Stomach (tissue), 9 donors: ENCODE results near the gene CYB561D1. TPM values are rescaled to one million over a fixed set of nuclear protein-coding genes. Genes with fewer than 3 reads are reported as not detected.
A peak's percentile ranks its signal among the peaks of the same experiment; 100 is the strongest.

Experiments
- DNase-seq, 2 donors: peaks; one replicate each; pipeline versions ENCODE4 v3.0.0 to v3.0.0-alpha.2; 2013 to 2019
- H3K27ac ChIP-seq, 5 donors: fragments of 200-600 bp in 4 of 5; sonication (generic) in 4 of 5; one replicate each; pipeline ENCODE4 v1.5.1; 2013 to 2019; ENCODE audit warnings: mild to moderate bottlenecking in 1 of 5, moderate library complexity in 1 of 5
- H3K27me3 ChIP-seq, 3 donors: fragments of 200-600 bp; sonication (generic); one replicate each; pipeline ENCODE4 v1.5.1; 2017 to 2019; ENCODE audit warnings: mixed run types in 1 of 3
- H3K36me3 ChIP-seq, 4 donors: fragments of 200-600 bp; sonication (generic); 1 replicate in 3 of 4; 2 replicates in 1 of 4; pipeline ENCODE4 v1.5.1; 2016 to 2019
- H3K4me1 ChIP-seq, 4 donors: fragments of 200-600 bp; sonication (generic); one replicate each; pipeline ENCODE4 v1.5.1; 2016 to 2019
- H3K4me3 ChIP-seq, 4 donors: fragments of 200-600 bp; sonication (generic) in 3 of 4; one replicate each; pipeline ENCODE4 v1.5.1; 2016 to 2019; ENCODE audit warnings: mild to moderate bottlenecking in 1 of 4
- H3K9me3 ChIP-seq, 4 donors: fragments of 200-600 bp; sonication (generic); one replicate each; pipeline ENCODE4 v1.5.1; 2016 to 2019
- EP300 ChIP-seq: sonication (generic); formaldehyde crosslinking; IDR thresholded peaks from one replicate; pipeline ENCODE4 v1.6.1; 2017; ENCODE audit warnings: antibody characterized with exemption
- POLR2A ChIP-seq, 4 donors: fragments of 450-650 bp; IDR thresholded peaks; one replicate each; pipeline ENCODE4 v1.6.1; 2016; ENCODE audit warnings: antibody characterized with exemption in 4 of 4, control low read depth in 2 of 4, mild to moderate bottlenecking in 1 of 4, moderate library complexity in 1 of 4
- POLR2AphosphoS5 ChIP-seq, 3 donors: sonication (generic); formaldehyde crosslinking; IDR thresholded peaks; one replicate each; pipeline ENCODE4 v1.6.1; 2016; ENCODE audit warnings: antibody characterized with exemption in 3 of 3
- WGBS, 5 donors: extraction: QIAGEN DNeasy Blood & Tissue Kit in 3 of 5; methylation state at CpG; one replicate each; pipeline versions ENCODE4 v1.1.5 to v1.1.7; 2013 to 2018; 5-methylcytosine and 5-hydroxymethylcytosine counted together
- intact Hi-C: fragments of 100-400 bp; cut with DNase I; formaldehyde crosslinking; loops from one replicate; pipeline ENCODE4 v1.15.1; 2023; ENCODE audit warnings: low total_unique reads
- polyA plus RNA-seq, 3 donors: library from polyadenylated mRNA; stranded (reverse); fragments of 200-250 nt; gene quantifications; one replicate each; pipeline ENCODE4 v1.2.3, GENCODE V29; 2013
- total RNA-seq, 5 donors: library from RNA; depleted of rRNA; stranded (reverse); fragments of >200 nt; gene quantifications; one replicate each; pipeline versions ENCODE4 v1.1.0 to v1.2.3, GENCODE V29; 2014 to 2016
- TF ChIP-seq, protein P1 (sequence below), 7 experiments: fragments of 450-650 bp in 4 of 7; fragments of 200-600 bp in 3 of 7; sonication (generic) in 3 of 7; IDR thresholded peaks; one replicate each; pipeline ENCODE4 v1.5.1; 2016 to 2019; ENCODE audit warnings: antibody characterized with exemption in 7 of 7, control low read depth in 2 of 7, mild to moderate bottlenecking in 1 of 7
- donor health status: healthy with polysubstance abuse.
- donor health status: Bipolar disorder and iron deficiency.
- donor health status: healthy.

Gene CYB561D1
- total and polyA plus RNA-seq, 8 donors = 1.8 to 6.4 (median 2.5) TPM

DNA sequence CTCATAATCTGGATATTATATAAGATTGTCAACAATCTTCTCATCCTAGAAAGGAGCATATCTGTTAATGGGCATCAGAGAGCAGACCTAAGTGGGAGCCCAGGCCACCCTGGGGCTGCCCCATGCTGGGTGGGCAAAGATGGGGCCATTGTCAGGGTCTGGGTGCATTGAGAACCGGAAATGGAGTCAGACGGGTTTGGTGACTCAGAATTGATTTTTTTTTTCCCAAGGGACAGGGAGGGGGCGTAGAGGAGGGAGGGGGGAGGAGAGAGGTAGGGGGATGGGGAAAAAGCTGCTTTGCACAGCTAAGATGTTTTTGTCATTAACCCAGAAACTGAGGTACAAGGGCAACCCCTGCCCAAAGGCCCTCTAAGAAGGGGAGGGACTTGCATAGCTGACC lies 8.9 kb upstream of the CYB561D1 start:
- no peak for DNase-seq
- no peaks in the 10 kb centered on the region for H3K9me3 ChIP-seq
- TF ChIP-seq EP300 = no peak
- TF ChIP-seq, protein P1, sequence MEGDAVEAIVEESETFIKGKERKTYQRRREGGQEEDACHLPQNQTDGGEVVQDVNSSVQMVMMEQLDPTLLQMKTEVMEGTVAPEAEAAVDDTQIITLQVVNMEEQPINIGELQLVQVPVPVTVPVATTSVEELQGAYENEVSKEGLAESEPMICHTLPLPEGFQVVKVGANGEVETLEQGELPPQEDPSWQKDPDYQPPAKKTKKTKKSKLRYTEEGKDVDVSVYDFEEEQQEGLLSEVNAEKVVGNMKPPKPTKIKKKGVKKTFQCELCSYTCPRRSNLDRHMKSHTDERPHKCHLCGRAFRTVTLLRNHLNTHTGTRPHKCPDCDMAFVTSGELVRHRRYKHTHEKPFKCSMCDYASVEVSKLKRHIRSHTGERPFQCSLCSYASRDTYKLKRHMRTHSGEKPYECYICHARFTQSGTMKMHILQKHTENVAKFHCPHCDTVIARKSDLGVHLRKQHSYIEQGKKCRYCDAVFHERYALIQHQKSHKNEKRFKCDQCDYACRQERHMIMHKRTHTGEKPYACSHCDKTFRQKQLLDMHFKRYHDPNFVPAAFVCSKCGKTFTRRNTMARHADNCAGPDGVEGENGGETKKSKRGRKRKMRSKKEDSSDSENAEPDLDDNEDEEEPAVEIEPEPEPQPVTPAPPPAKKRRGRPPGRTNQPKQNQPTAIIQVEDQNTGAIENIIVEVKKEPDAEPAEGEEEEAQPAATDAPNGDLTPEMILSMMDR (IDR thresholded peaks at IDR 0.05) = no peak
- peak overlapping the region in 3 of 4 donors; percentile 74 to 87 (median 83) for H3K4me3 ChIP-seq
- peaks cover 12 to 27% (median 24%) of the 10 kb centered on the region in 4 donors for H3K4me1 ChIP-seq
- H3K27ac ChIP-seq = no peak overlapping the region
- intact Hi-C loops = no loop called here
- H3K27me3 ChIP-seq = no peaks in the 10 kb centered on the region
- 0 to 30% (median 17%) methylated on average over 3 of the region's 3 CpGs for WGBS, 5 donors
- peaks cover 7 to 37% (median 34%) of the 10 kb centered on the region in 4 donors for H3K36me3 ChIP-seq

DNA sequence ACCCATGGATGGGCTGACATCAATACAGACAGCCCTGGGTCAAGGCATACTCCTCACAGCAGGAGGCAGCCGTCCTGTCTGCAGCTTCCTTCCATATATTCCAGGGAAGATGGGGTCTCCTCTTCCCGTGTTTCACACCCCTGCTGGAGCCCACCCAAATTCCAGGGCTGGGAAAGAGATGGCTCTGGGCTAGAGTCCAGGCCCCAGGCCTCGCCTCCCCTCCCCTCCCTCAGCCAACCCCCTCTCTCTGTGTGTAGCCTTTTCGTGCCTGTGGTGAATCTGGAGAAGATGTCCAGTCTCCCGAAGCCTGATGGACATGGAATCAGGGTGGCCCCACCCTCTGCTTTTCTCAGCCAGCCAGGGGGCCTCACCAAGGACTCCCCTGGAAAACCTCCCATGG lies 6.6 kb upstream of the CYB561D1 start:
- 61 to 77% (median 69%) methylated on average over 5 of the region's 5 CpGs for WGBS, 5 donors
- H3K27me3 ChIP-seq = no peaks in the 10 kb centered on the region
- TF ChIP-seq POLR2AphosphoS5 (IDR thresholded peaks at IDR 0.05) (no peak), EP300 (no peak), POLR2A (IDR thresholded peaks at IDR 0.05) (no peak)
- TF ChIP-seq, protein P1 (IDR thresholded peaks at IDR 0.05) = no peak
- H3K9me3 ChIP-seq = no peaks in the 10 kb centered on the region
- no peak for DNase-seq
- peaks cover 12 to 33% (median 27%) of the 10 kb centered on the region in 4 donors for H3K4me1 ChIP-seq
- H3K27ac ChIP-seq = no peak overlapping the region
- H3K36me3 ChIP-seq = peaks cover 7 to 53% (median 35%) of the 10 kb centered on the region in 4 donors
- no peak overlapping the region for H3K4me3 ChIP-seq
- intact Hi-C loops = no loop called here

DNA sequence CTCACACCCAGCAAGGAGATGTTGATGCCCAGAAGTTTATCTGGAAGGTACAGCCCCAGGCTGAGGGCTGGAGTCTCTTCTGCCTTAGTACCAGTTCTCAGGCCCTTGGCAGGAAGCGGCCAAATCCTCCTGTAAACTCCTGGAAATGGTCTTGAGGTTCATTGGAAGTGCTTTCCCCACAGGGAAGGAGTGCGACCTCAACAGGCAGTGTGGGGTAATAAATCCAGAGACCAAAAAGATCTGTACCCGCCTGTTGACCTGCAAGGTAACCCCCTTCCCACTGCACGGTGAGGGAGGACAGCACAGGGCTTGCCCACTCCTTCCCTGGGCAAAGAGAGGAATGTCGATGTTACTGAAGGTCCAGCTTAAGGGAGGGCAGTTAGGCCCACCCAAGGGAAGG lies 5.7 kb upstream of the CYB561D1 start:
- no peaks in the 10 kb centered on the region for H3K27me3 ChIP-seq
- no peak for TF ChIP-seq EP300
- TF ChIP-seq POLR2A (IDR thresholded peaks at IDR 0.05) = no peak
- TF ChIP-seq POLR2AphosphoS5 (IDR thresholded peaks at IDR 0.05) = no peak
- TF ChIP-seq, protein P1 (IDR thresholded peaks at IDR 0.05) = no peak
- peaks cover 12 to 31% (median 23%) of the 10 kb centered on the region in 4 donors for H3K4me1 ChIP-seq
- 76 to 82% (median 77%) methylated on average over 5 of the region's 5 CpGs for WGBS, 5 donors
- H3K4me3 ChIP-seq = no peak overlapping the region
- H3K27ac ChIP-seq = no peak overlapping the region
- H3K36me3 ChIP-seq = peaks cover 7 to 56% (median 35%) of the 10 kb centered on the region in 4 donors
- intact Hi-C loops = no loop called here
- DNase-seq = no peak
- no peaks in the 10 kb centered on the region for H3K9me3 ChIP-seq

DNA sequence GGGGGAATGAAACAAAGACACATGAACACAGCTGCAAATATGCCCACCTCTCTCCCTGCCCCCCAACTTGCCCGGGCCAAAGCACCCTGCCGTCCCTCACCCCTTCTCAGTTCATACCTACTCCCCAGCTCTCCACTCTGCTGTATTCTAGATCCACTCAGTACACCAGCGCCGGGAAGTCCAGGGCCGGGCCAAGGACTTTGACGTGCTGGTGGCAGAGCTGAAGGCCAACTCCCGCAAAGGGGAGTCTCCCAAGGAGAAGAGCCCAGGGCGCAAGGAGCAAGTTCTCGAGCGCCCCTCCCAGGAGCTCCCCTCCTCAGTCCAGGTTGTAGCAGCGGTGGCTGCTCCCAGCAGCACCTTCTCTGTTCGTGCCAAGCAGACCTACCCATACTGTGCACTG lies 5.2 kb upstream of the CYB561D1 start:
- Histone ChIP-seq H3K9me3 (no peaks in the 10 kb centered on the region), H3K36me3 (peaks cover 7 to 56% (median 35%) of the 10 kb centered on the region in 4 donors), H3K4me3 (no peak overlapping the region), H3K27ac (no peak overlapping the region), H3K4me1 (peaks cover 12 to 34% (median 24%) of the 10 kb centered on the region in 4 donors), H3K27me3 (no peaks in the 10 kb centered on the region)
- no peak for TF ChIP-seq POLR2A (IDR thresholded peaks at IDR 0.05)
- TF ChIP-seq, protein P1 (IDR thresholded peaks at IDR 0.05) = no peak
- no peak for TF ChIP-seq POLR2AphosphoS5 (IDR thresholded peaks at IDR 0.05)
- TF ChIP-seq EP300 = no peak
- DNase-seq = no peak
- 89 to 96% (median 95%) methylated on average over 12 of the region's 12 CpGs for WGBS, 5 donors
- intact Hi-C loops = no loop called here
